Hepatocyte (in vitro differentiated cells): ENCODE data around the gene RPS6KA4. TPM values are rescaled to one million over a fixed set of nuclear protein-coding genes. Genes with fewer than 3 reads are reported as not detected.
"Not testable (repeated sequence)": the region's sequence is repeated elsewhere in the genome, so short reads cannot be mapped to it uniquely, and the experiment has no call there.

ENCODE experiments used
- DNase-seq: peaks from one replicate; pipeline ENCODE4 v3.0.0-alpha.2; 2016; ENCODE audit warnings: low spot score
- H2AFZ ChIP-seq: fragments of 200-600 bp; sonication (generic); 2 replicates; pipeline ENCODE4 v1.6.0; 2016; ENCODE audit warnings: antibody characterized with exemption, mild to moderate bottlenecking
- H3K27ac ChIP-seq: fragments of 200-600 bp; sonication (generic); 2 replicates; pipeline ENCODE4 v1.5.1; 2016; ENCODE audit warnings: mild to moderate bottlenecking
- H3K27me3 ChIP-seq: fragments of 200-600 bp; sonication (generic); 2 replicates; pipeline ENCODE4 v1.6.1; 2016
- H3K36me3 ChIP-seq: fragments of 200-600 bp; sonication (generic); replicated peaks from 2 replicates; pipeline ENCODE4 v1.5.1; 2016; ENCODE audit warnings: low read depth; ENCODE audit not compliant: insufficient read depth
- H3K4me1 ChIP-seq: fragments of 200-600 bp; sonication (generic); 2 replicates; pipeline ENCODE4 v1.5.1; 2016; ENCODE audit warnings: mild to moderate bottlenecking, moderate library complexity; ENCODE audit not compliant: insufficient read depth
- H3K4me2 ChIP-seq: fragments of 200-600 bp; sonication (generic); 2 replicates; pipeline ENCODE4 v1.6.0; 2016
- H3K4me3 ChIP-seq: fragments of 200-600 bp; sonication (generic); 2 replicates; pipeline ENCODE4 v1.5.1; 2016; ENCODE audit warnings: mild to moderate bottlenecking
- H3K79me2 ChIP-seq: fragments of 200-600 bp; sonication (generic); 2 replicates; pipeline ENCODE4 v1.6.0; 2017; ENCODE audit warnings: mild to moderate bottlenecking
- H3K9me2 ChIP-seq: fragments of 200-600 bp; sonication (generic); replicated peaks from 2 replicates; pipeline ENCODE4 v1.6.0; 2017; ENCODE audit warnings: mild to moderate bottlenecking; ENCODE audit not compliant: insufficient read depth
- H3K9me3 ChIP-seq: fragments of 200-600 bp; sonication (generic); 2 replicates; pipeline ENCODE4 v1.5.1; 2016; ENCODE audit warnings: low read depth, mild to moderate bottlenecking
- H4K20me1 ChIP-seq: fragments of 200-600 bp; sonication (generic); 2 replicates; pipeline ENCODE4 v1.6.0; 2016; ENCODE audit warnings: mild to moderate bottlenecking; ENCODE audit not compliant: insufficient read depth, poor library complexity, severe bottlenecking
- EZH2 ChIP-seq: fragments of 200-600 bp; sonication (generic); IDR thresholded peaks from 2 replicates; pipeline ENCODE4 v1.6.1; 2016; ENCODE audit warnings: antibody characterized with exemption, mild to moderate bottlenecking, borderline replicate concordance
- EZH2phosphoT487 ChIP-seq: fragments of 200-600 bp; sonication (generic); IDR thresholded peaks from one replicate; pipeline ENCODE4 v1.6.1; 2018; ENCODE audit warnings: antibody characterized with exemption, mild to moderate bottlenecking, low read depth, moderate library complexity; ENCODE audit not compliant: unreplicated experiment, severe bottlenecking
- WGBS: methylation state at CpG from one replicate; pipeline ENCODE4 v1.1.6; 2016; ENCODE audit warnings: low lambda C conversion rate; ENCODE audit errors: missing lambda C conversion rate; 5-methylcytosine and 5-hydroxymethylcytosine counted together
- polyA plus RNA-seq: library from polyadenylated mRNA; unstranded; fragments of >200 nt; fragmentation: Nextera tagmentation; extraction: Ambion mirVana; gene quantifications from 2 replicates; pipeline ENCODE4 v1.2.1, GENCODE V29; 2016
- total RNA-seq: library from RNA; depleted of rRNA; stranded (reverse); fragments of >200 nt; gene quantifications from 2 replicates; pipeline ENCODE4 v1.2.3, GENCODE V29; 2014
- TF ChIP-seq, protein P1 (sequence below): fragments of 200-600 bp; sonication (generic); IDR thresholded peaks from 2 replicates; pipeline ENCODE4 v1.5.1; 2016; ENCODE audit warnings: antibody characterized with exemption, mild to moderate bottlenecking; ENCODE audit not compliant: poor library complexity

RPS6KA4 gene
- total and polyA plus RNA-seq, 2 experiments from 2014 or later: 35.9 to 44.0 TPM

DNA sequence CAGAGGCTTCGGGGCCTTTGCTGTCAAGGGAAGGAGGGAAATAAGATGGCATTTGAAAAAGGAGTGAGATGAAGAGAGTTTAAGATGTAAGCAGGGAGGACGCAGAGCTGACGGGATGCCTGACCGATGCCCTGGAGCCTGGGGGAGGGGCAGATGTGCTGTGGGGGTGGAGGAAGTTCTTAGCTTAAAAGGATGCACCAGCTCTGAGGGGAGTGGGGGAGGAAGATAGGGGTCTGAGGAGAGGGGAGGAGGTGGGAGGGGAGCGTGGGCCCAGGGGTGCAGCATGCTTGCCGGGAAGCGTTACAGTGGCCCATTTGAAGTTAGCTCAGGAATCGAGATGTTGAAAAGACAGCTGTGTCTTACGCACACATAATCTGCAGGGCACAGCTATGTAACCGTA, 56.3 kb downstream of the RPS6KA4 start:
- H3K27ac ChIP-seq: no peak overlapping the region
- no peaks in the 10 kb centered on the region for H3K9me3 ChIP-seq
- DNase-seq: no peak
- TF ChIP-seq EZH2phosphoT487: no peak
- TF ChIP-seq, protein P1, sequence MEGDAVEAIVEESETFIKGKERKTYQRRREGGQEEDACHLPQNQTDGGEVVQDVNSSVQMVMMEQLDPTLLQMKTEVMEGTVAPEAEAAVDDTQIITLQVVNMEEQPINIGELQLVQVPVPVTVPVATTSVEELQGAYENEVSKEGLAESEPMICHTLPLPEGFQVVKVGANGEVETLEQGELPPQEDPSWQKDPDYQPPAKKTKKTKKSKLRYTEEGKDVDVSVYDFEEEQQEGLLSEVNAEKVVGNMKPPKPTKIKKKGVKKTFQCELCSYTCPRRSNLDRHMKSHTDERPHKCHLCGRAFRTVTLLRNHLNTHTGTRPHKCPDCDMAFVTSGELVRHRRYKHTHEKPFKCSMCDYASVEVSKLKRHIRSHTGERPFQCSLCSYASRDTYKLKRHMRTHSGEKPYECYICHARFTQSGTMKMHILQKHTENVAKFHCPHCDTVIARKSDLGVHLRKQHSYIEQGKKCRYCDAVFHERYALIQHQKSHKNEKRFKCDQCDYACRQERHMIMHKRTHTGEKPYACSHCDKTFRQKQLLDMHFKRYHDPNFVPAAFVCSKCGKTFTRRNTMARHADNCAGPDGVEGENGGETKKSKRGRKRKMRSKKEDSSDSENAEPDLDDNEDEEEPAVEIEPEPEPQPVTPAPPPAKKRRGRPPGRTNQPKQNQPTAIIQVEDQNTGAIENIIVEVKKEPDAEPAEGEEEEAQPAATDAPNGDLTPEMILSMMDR: no peak
- no peak for TF ChIP-seq EZH2
- no peak overlapping the region for H3K4me2 ChIP-seq
- no peaks in the 10 kb centered on the region for H3K36me3 ChIP-seq
- no peaks in the 10 kb centered on the region for H3K9me2 ChIP-seq
- no peaks in the 10 kb centered on the region for H3K27me3 ChIP-seq
- no peaks in the 10 kb centered on the region for H4K20me1 ChIP-seq
- WGBS: 29% methylated on average over 10 of the region's 10 CpGs
- no peak overlapping the region for H3K4me3 ChIP-seq
- no peak overlapping the region for H2AFZ ChIP-seq
- H3K4me1 ChIP-seq: no peaks in the 10 kb centered on the region
- H3K79me2 ChIP-seq: no peaks in the 10 kb centered on the region

DNA sequence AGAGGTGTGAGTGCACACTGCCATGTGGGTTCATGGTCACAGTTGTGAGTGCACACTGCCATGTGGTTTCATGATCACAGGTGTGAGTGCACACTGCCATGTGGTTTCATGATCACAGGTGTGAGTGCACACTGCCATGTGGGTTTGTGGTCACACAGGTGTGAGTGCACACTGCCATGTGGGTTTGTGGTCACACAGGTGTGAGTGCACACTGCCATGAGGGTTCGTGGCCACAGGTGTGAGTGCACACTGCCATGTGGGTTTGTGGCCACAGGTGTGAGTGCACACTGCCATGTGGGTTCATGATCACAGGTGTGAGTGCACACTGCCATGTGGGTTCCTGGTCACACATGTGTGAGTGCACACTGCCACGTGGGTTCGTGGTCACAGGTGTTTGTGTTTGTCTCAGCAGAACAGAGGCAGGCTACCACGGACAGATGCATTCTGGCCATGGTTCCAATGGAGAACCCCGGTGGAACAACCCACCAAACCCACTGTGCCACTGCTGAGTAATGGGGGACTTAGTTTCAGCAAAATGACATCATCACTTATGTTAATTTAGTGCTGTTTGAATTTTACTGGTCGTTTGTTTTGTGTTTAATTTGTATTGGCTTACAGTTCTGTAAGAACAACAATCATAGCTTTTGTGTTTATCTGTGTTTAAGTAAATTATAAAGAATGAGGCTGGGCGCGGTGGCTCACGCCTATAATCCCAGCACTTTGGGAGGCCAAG, 57.2 kb downstream of the RPS6KA4 start:
- Histone ChIP-seq H3K4me3 (no peak overlapping the region), H2AFZ (no peak overlapping the region), H3K27ac (no peak overlapping the region), H3K36me3 (no peaks in the 10 kb centered on the region), H3K4me2 (no peak overlapping the region), H3K79me2 (no peaks in the 10 kb centered on the region), H3K9me3 (no peaks in the 10 kb centered on the region), H3K27me3 (no peaks in the 10 kb centered on the region), H3K9me2 (no peaks in the 10 kb centered on the region), H3K4me1 (no peaks in the 10 kb centered on the region), H4K20me1 (no peaks in the 10 kb centered on the region)
- TF ChIP-seq, protein P1: no peak
- TF ChIP-seq EZH2 (no peak), EZH2phosphoT487 (no peak)
- 87% methylated on average over 9 of the region's 9 CpGs for WGBS
- no peak for DNase-seq

DNA sequence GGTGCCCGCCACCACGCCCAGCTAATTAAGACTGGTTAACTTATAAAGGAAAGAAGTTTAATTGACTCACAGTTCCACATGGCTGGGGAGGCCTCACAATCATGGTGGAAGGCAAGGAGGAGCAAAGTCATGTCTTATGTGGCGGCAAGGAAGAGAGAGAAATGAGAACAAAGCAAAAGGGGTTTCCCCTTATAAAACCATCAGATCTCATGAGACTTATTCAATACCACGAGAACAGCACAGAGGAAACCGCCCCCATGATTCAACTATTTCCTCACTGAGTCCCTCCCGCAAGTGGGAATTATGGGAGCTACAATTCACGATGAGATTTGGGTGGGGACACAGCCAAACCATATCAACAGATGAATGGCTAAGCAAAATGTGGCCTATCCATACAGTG, 59.3 kb downstream of the RPS6KA4 start:
- not testable (repeated sequence) for DNase-seq, H3K27ac ChIP-seq, H3K36me3 ChIP-seq, H3K4me2 ChIP-seq, H3K4me3 ChIP-seq, H3K9me3 ChIP-seq, H3K9me2 ChIP-seq, H4K20me1 ChIP-seq, H3K27me3 ChIP-seq, H2AFZ ChIP-seq, H3K4me1 ChIP-seq, H3K79me2 ChIP-seq
- WGBS: 96% methylated on average over 7 of the region's 7 CpGs

DNA sequence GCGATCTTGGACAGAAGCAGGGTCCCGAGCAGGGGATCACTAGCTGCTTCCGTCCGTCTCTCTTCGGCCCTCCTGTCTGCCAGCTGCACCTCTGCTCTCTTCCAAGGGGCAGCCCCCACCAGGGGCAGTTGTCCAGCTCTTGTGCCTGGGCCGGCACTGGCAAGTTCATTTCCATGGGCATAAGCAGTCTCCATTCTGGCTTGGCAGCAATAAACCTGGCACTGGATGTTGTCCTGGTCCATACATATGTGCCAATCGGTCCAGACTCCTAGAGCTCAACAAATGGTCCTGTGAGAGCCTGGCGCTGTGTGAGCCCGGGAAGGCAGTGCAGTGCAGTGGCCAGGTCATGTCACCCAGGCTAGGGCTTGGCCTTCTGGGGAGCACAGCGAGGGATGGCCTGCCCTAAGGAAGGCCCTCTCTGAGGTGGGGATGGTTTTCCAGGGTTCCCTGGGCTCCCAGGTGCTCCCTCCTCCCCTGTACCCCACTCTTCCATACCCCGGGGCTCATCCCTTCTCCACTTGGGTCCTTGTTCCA, 60.4 kb downstream of the RPS6KA4 start:
- Histone ChIP-seq H3K27me3 (no peaks in the 10 kb centered on the region), H2AFZ (no peak overlapping the region), H3K9me2 (no peaks in the 10 kb centered on the region), H3K4me2 (no peak overlapping the region), H3K9me3 (no peaks in the 10 kb centered on the region), H4K20me1 (no peaks in the 10 kb centered on the region), H3K79me2 (no peaks in the 10 kb centered on the region), H3K36me3 (no peaks in the 10 kb centered on the region), H3K4me3 (no peak overlapping the region), H3K4me1 (no peaks in the 10 kb centered on the region), H3K27ac (no peak overlapping the region)
- TF ChIP-seq, protein P1: no peak
- no peak for TF ChIP-seq EZH2
- TF ChIP-seq EZH2phosphoT487: no peak
- WGBS: 96% methylated on average over 11 of the region's 11 CpGs
- DNase-seq: no peak
